Neuronal stem cell (in vitro differentiated cells): ENCODE data around the gene MUC4.
"Not testable (repeated sequence)": the region's sequence is repeated elsewhere in the genome, so short reads cannot be mapped to it uniquely, and the experiment has no call there.

ENCODE experiments used
- DNase-seq: peaks from one replicate; pipeline ENCODE4 v3.0.0-alpha.2; 2013; ENCODE audit warnings: low spot score
- H2AFZ ChIP-seq: one replicate; pipeline ENCODE4 v1.6.1; 2013; ENCODE audit warnings: mild to moderate bottlenecking, low read length, inconsistent platforms
- H2AK5ac ChIP-seq: 2 replicates; pipeline ENCODE4 v1.6.1; 2013; ENCODE audit warnings: low read depth, mild to moderate bottlenecking, inconsistent platforms, low read length, moderate library complexity, mixed read lengths
- H2BK120ac ChIP-seq: 2 replicates; pipeline ENCODE4 v1.6.1; 2013; ENCODE audit warnings: low read depth, mild to moderate bottlenecking, inconsistent platforms, low read length, moderate library complexity, mixed read lengths
- H2BK12ac ChIP-seq: one replicate; pipeline ENCODE4 v1.6.1; 2013; ENCODE audit warnings: low read length, inconsistent platforms
- H2BK15ac ChIP-seq: 2 replicates; pipeline ENCODE4 v1.6.1; 2013; ENCODE audit warnings: mild to moderate bottlenecking, low read length, inconsistent platforms, mixed read lengths
- H2BK5ac ChIP-seq: one replicate; pipeline ENCODE4 v1.6.1; 2013; ENCODE audit warnings: inconsistent platforms, mild to moderate bottlenecking, low read length, moderate library complexity
- H3K14ac ChIP-seq: one replicate; pipeline ENCODE4 v1.6.1; 2013; ENCODE audit warnings: low read length, inconsistent platforms
- H3K18ac ChIP-seq: 2 replicates; pipeline ENCODE4 v1.6.1; 2013; ENCODE audit warnings: low read length, inconsistent platforms
- H3K23ac ChIP-seq: 2 replicates; pipeline ENCODE4 v1.6.1; 2013; ENCODE audit warnings: low read depth, mild to moderate bottlenecking, mixed read lengths, low read length, inconsistent platforms; ENCODE audit not compliant: poor library complexity
- H3K27ac ChIP-seq: replicated peaks from 3 replicates; pipeline ENCODE4 v1.5.1; 2013; ENCODE audit warnings: low read length, inconsistent platforms
- H3K27me3 ChIP-seq, 3 experiments: 2 replicates each; pipeline ENCODE4 v1.6.1; 2013; ENCODE audit warnings: low read length in 3 of 3, mild to moderate bottlenecking in 2 of 3, inconsistent platforms in 1 of 3, low read depth in 1 of 3, mixed read lengths in 1 of 3, moderate library complexity in 1 of 3; ENCODE audit not compliant: control insufficient read depth in 3 of 3, insufficient read depth in 3 of 3
- H3K36me3 ChIP-seq, 2 donors: replicated peaks in 1 of 2; 2 replicates each; pipeline ENCODE4 v1.6.1; 2013; ENCODE audit warnings: low read length in 2 of 2; ENCODE audit not compliant: control insufficient read depth in 2 of 2, insufficient read depth in 2 of 2
- H3K4ac ChIP-seq: 2 replicates; pipeline ENCODE4 v1.6.1; 2013; ENCODE audit warnings: inconsistent platforms, mild to moderate bottlenecking, low read length, moderate library complexity
- H3K4me1 ChIP-seq, 2 donors: 1 replicate in 1 of 2; 2 replicates in 1 of 2; pipeline ENCODE4 v1.6.1; 2013; ENCODE audit warnings: low read length in 2 of 2, low read depth in 1 of 2; ENCODE audit not compliant: control insufficient read depth in 2 of 2, insufficient read depth in 1 of 2
- H3K4me2 ChIP-seq: one replicate; pipeline ENCODE4 v1.6.1; 2013; ENCODE audit warnings: mild to moderate bottlenecking, low read length, inconsistent platforms; ENCODE audit not compliant: insufficient read depth, poor library complexity, severe bottlenecking
- H3K4me3 ChIP-seq, 2 donors: 2 replicates each; pipeline ENCODE4 v1.5.1; 2013; ENCODE audit warnings: low read length in 2 of 2, mild to moderate bottlenecking in 2 of 2, inconsistent platforms in 1 of 2, moderate library complexity in 1 of 2
- H3K79me1 ChIP-seq: one replicate; pipeline ENCODE4 v1.6.1; 2013; ENCODE audit warnings: low read depth, mild to moderate bottlenecking, inconsistent platforms, low read length, moderate library complexity
- H3K9ac ChIP-seq: one replicate; pipeline ENCODE4 v1.6.1; 2013; ENCODE audit warnings: mild to moderate bottlenecking, low read depth, low read length, inconsistent platforms; ENCODE audit not compliant: poor library complexity
- H3K9me3 ChIP-seq, 2 donors: replicated peaks in 1 of 2; 2 replicates each; pipeline versions ENCODE3 to v1.6.1; 2013; ENCODE audit warnings: low read length in 2 of 2, mild to moderate bottlenecking in 2 of 2, inconsistent platforms in 1 of 2, low read depth in 1 of 2, mixed read lengths in 1 of 2, moderate library complexity in 1 of 2; ENCODE audit not compliant: control insufficient read depth in 2 of 2, insufficient read depth in 1 of 2
- H4K8ac ChIP-seq: one replicate; pipeline ENCODE4 v1.6.1; 2013; ENCODE audit warnings: low read depth, mild to moderate bottlenecking, inconsistent platforms, low read length, moderate library complexity
- H4K91ac ChIP-seq: one replicate; pipeline ENCODE4 v1.6.1; 2013; ENCODE audit warnings: low read length, low read depth, mild to moderate bottlenecking, inconsistent platforms; ENCODE audit not compliant: poor library complexity
- WGBS, 2 donors: extraction: QIAGEN DNeasy Blood & Tissue Kit; methylation state at CpG; one replicate each; pipeline ENCODE4 v1.1.7; 2013; ENCODE audit warnings: missing lambda C conversion rate in 2 of 2, mixed read lengths in 1 of 2; ENCODE audit not compliant: insufficient read length in 2 of 2, insufficient replicate concordance in 1 of 2; ENCODE audit errors: extremely low coverage in 2 of 2; 5-methylcytosine and 5-hydroxymethylcytosine counted together

Gene MUC4

GRCh38 chr3:195728789-195729188, 82.9 kb downstream of the MUC4 start:
- H4K8ac ChIP-seq, H2BK15ac ChIP-seq, H3K79me1 ChIP-seq, H3K4me2 ChIP-seq, H3K9me3 ChIP-seq, H3K4ac ChIP-seq, H3K4me1 ChIP-seq, H2AK5ac ChIP-seq, DNase-seq, H3K9ac ChIP-seq, H3K27ac ChIP-seq, H3K4me3 ChIP-seq, H2BK120ac ChIP-seq, H2BK12ac ChIP-seq, H3K36me3 ChIP-seq, H4K91ac ChIP-seq, H3K14ac ChIP-seq, H2BK5ac ChIP-seq, H3K18ac ChIP-seq, H3K23ac ChIP-seq: not testable (repeated sequence)
- WGBS, 2 donors = no CpG with 5 or more reads among the region's 5 CpGs
- H2AFZ ChIP-seq = peak overlapping the region; percentile 51
- peaks cover 0 to 16% (median 4%) of the 10 kb centered on the region in 3 experiments for H3K27me3 ChIP-seq

- Histone ChIP-seq H3K27ac (no peak overlapping the region), H3K79me1 (no peaks in the 10 kb centered on the region), H2BK5ac (no peak overlapping the region), H2AK5ac (no peak overlapping the region), H3K18ac (no peak overlapping the region), H3K27me3 (peaks cover 0 to 10% (median 4%) of the 10 kb centered on the region in 3 experiments), H3K4me2 (no peak overlapping the region), H4K91ac (no peak overlapping the region), H3K23ac (no peak overlapping the region), H2BK15ac (no peak overlapping the region), H3K36me3 (no peaks in the 10 kb centered on the region), H3K4ac (no peak overlapping the region), H3K9ac (no peak overlapping the region), H3K9me3 (no peaks in the 10 kb centered on the region), H2BK12ac (no peak overlapping the region), H2AFZ (no peak overlapping the region), H3K4me3 (peak overlapping the region in 1 of 2 donors; percentile 22), H3K4me1 (peaks cover 0 to 4% of the 10 kb centered on the region in 2 donors), H2BK120ac (no peak overlapping the region), H3K14ac (no peak overlapping the region), H4K8ac (no peak overlapping the region)
- DNase-seq = no peak
- WGBS, 2 donors = no CpG with 5 or more reads among the region's 7 CpGs
Measured at GRCh38 chr3:195727606-195728195, 84.0 kb downstream of the MUC4 start.

- H3K9me3 ChIP-seq, H2BK12ac ChIP-seq, DNase-seq, H3K4me2 ChIP-seq, H4K8ac ChIP-seq, H3K4ac ChIP-seq, H3K23ac ChIP-seq, H3K27ac ChIP-seq, H3K27me3 ChIP-seq, H3K4me3 ChIP-seq, H3K79me1 ChIP-seq, H3K4me1 ChIP-seq, H2BK5ac ChIP-seq, H3K9ac ChIP-seq, H4K91ac ChIP-seq, H3K36me3 ChIP-seq, H2BK120ac ChIP-seq, H2BK15ac ChIP-seq, H3K14ac ChIP-seq, H3K18ac ChIP-seq, H2AK5ac ChIP-seq, H2AFZ ChIP-seq: not testable (repeated sequence)
- no CpG with 5 or more reads among the region's 32 CpGs for WGBS, 2 donors
Measured at GRCh38 chr3:195725916-195726740, 85.6 kb downstream of the MUC4 start.

GRCh38 chr3:195724363-195724762, 87.4 kb downstream of the MUC4 start:
- not testable (repeated sequence) for H3K79me1 ChIP-seq, H3K27ac ChIP-seq, H3K4me1 ChIP-seq, H3K14ac ChIP-seq, H3K4me2 ChIP-seq, H2AFZ ChIP-seq, H2BK120ac ChIP-seq, H4K8ac ChIP-seq, H3K18ac ChIP-seq, H2BK5ac ChIP-seq, H4K91ac ChIP-seq, H3K9me3 ChIP-seq, H2AK5ac ChIP-seq, H3K4me3 ChIP-seq, H3K36me3 ChIP-seq, H3K4ac ChIP-seq, H2BK12ac ChIP-seq, DNase-seq, H3K23ac ChIP-seq, H2BK15ac ChIP-seq, H3K9ac ChIP-seq
- H3K27me3 ChIP-seq = peaks cover 0 to 11% (median 0%) of the 10 kb centered on the region in 3 experiments
- no CpG with 5 or more reads among the region's 13 CpGs for WGBS, 2 donors
